Left lung (tissue), 10 donors: ENCODE results near the gene VPS35L. TPM values are rescaled to one million over a fixed set of nuclear protein-coding genes. Genes with fewer than 3 reads are reported as not detected.
A peak's percentile ranks its signal among the peaks of the same experiment; 100 is the strongest.

Experiments
- ATAC-seq: fragments of 200-7000 bp; cut with Tn5 transposase; one replicate; pipeline ENCODE4 v1.9.1; 2020; ENCODE audit warnings: moderate library complexity
- DNase-seq, 4 donors: peaks; one replicate each; pipeline ENCODE4 v3.0.0-alpha.2; 2013 to 2020
- H3K27ac ChIP-seq, 2 donors: fragments of 200-600 bp; sonication (generic) in 1 of 2; one replicate each; pipeline versions ENCODE4 v1.5.0 to v1.8.0; 2020 to 2021
- H3K27me3 ChIP-seq, 2 donors: fragments of 200-600 bp; sonication (generic) in 1 of 2; one replicate each; pipeline versions ENCODE4 v1.5.0 to v1.8.0; 2020 to 2021
- H3K36me3 ChIP-seq, 2 donors: fragments of 200-600 bp; sonication (generic) in 1 of 2; one replicate each; pipeline versions ENCODE4 v1.5.0 to v1.8.0; 2020 to 2021
- H3K4me1 ChIP-seq, 2 donors: fragments of 200-600 bp; one replicate each; pipeline ENCODE4 v1.8.0; 2021
- H3K4me3 ChIP-seq, 2 donors: fragments of 200-600 bp; sonication (generic) in 1 of 2; one replicate each; pipeline versions ENCODE4 v1.5.0 to v1.8.0; 2020 to 2021; ENCODE audit warnings: mild to moderate bottlenecking in 1 of 2
- H3K9me3 ChIP-seq, 2 donors: fragments of 200-600 bp; sonication (generic) in 1 of 2; one replicate each; pipeline versions ENCODE4 v1.5.0 to v1.8.0; 2020 to 2021
- intact Hi-C, 2 donors: fragments of 100-400 bp; cut with DNase I; formaldehyde crosslinking; loops; one replicate each; pipeline versions ENCODE4 v1.11.2 to v1.14.2; 2022
- polyA plus RNA-seq, 6 donors: library from polyadenylated mRNA; unstranded; fragments of 120-200 nt; gene quantifications; one replicate each; pipeline ENCODE4 v1.2.1, GENCODE V29; 2013; ENCODE audit not compliant: insufficient read length in 6 of 6
- total RNA-seq, 2 donors: library from RNA; stranded (reverse); fragmentation: NEBNext Ultra II Directional; extraction: Animal tissue kit (Norgen Biotek cat#: 25700); gene quantifications; one replicate each; pipeline ENCODE4 v1.2.1, GENCODE V29; 2021
- TF ChIP-seq, protein P1 (sequence below), 2 donors: fragments of 200-600 bp; sonication (generic) in 1 of 2; IDR thresholded peaks; one replicate each; pipeline versions ENCODE4 v1.5.0 to v1.8.0; 2021; ENCODE audit warnings: antibody characterized with exemption in 2 of 2
- donor health status: DM: no; HTN: yes; CAD: no.
- donor health status: DM: no; HTN: no; CAD: no.

VPS35L gene
- total and polyA plus RNA-seq, 8 donors: 54.8 to 70.2 (median 57.7) TPM

DNA sequence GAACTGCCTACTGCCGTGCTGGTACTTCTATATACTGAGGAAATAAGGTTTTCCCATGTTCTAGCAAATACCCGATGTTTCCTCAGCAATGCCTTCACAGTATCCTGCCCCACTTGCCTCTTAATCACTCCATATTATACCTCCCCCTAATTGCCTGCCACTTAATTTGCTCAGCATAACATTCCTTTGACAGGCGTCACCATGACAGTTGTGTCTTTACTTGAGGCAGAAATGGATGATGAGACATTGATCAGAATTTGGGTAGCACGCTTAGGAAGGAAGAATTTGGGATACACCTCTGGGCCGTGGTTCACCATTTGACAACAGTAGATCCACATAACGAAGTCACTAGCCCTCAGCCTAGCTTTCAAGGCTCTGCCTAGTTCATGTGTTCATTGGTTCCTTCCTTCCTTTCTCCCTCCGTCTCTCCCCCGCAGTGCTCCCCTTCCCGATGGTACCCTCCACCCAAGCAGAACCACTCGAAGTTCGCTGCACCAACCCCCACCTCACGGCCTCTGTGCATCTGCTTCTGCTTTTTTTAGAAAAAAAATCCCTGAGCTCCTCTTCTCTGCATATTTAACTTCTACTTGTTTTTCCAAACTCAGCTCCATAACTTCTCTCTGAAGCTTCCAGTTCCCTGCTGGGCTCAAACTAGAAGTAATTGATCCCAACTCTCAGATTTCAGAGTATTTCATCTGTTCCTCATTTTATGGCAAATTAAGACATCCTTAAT is 182.0 kb downstream of the VPS35L start:
- Histone ChIP-seq H3K36me3 (no peaks in the 10 kb centered on the region), H3K27ac (no peak overlapping the region), H3K27me3 (no peaks in the 10 kb centered on the region), H3K4me3 (no peak overlapping the region), H3K9me3 (no peaks in the 10 kb centered on the region), H3K4me1 (no peaks in the 10 kb centered on the region)
- intact Hi-C loops: no loop called here
- DNase-seq: peak in 1 of 4 donors; percentile 35
- ATAC-seq: no peak
- TF ChIP-seq, protein P1, sequence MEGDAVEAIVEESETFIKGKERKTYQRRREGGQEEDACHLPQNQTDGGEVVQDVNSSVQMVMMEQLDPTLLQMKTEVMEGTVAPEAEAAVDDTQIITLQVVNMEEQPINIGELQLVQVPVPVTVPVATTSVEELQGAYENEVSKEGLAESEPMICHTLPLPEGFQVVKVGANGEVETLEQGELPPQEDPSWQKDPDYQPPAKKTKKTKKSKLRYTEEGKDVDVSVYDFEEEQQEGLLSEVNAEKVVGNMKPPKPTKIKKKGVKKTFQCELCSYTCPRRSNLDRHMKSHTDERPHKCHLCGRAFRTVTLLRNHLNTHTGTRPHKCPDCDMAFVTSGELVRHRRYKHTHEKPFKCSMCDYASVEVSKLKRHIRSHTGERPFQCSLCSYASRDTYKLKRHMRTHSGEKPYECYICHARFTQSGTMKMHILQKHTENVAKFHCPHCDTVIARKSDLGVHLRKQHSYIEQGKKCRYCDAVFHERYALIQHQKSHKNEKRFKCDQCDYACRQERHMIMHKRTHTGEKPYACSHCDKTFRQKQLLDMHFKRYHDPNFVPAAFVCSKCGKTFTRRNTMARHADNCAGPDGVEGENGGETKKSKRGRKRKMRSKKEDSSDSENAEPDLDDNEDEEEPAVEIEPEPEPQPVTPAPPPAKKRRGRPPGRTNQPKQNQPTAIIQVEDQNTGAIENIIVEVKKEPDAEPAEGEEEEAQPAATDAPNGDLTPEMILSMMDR (IDR thresholded peaks at IDR 0.05): no peak

DNA sequence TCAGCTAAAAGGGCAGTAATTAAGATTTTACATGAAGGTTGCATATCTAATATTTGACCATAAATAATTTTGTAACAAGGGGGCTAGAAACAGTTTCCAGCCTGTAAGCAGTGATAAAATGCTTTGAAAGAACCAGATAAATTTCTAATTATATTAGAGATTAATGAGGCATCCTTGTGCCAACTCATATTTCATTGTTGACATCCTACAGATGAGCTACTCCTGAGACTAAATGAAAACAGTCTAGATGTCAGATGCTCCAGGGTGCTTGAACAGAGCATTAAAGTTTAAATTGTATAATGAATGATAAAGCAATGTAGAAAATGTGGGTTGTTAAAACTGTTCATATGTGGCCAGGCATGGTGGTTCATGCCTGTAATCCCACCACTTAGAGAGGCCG is 185.9 kb downstream of the VPS35L start:
- intact Hi-C loops: no loop called here
- Histone ChIP-seq H3K9me3 (no peaks in the 10 kb centered on the region), H3K4me1 (no peaks in the 10 kb centered on the region), H3K27ac (no peak overlapping the region), H3K4me3 (no peak overlapping the region), H3K27me3 (no peaks in the 10 kb centered on the region), H3K36me3 (no peaks in the 10 kb centered on the region)
- TF ChIP-seq, protein P1 (IDR thresholded peaks at IDR 0.05): no peak
- ATAC-seq (no peak), DNase-seq (no peak)

DNA sequence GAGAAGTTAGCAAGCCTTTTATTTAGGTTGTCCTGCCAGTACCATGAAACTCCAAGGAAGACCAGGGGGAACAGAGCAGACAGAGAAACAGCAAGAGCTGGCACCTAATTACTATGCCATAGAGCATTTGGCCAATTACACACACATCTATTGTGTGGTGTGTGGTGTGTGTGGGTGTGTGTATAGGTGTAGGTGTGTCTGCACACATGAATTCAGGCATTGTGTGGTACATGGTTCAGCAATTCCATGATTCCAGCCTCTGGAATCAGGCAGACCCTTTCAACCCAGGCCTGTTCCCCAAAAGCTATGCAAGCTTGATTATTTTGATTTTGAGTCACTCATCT is 188.3 kb downstream of the VPS35L start:
- Histone ChIP-seq H3K27me3 (no peaks in the 10 kb centered on the region), H3K4me1 (no peaks in the 10 kb centered on the region), H3K4me3 (no peak overlapping the region), H3K27ac (no peak overlapping the region), H3K36me3 (no peaks in the 10 kb centered on the region), H3K9me3 (no peaks in the 10 kb centered on the region)
- TF ChIP-seq, protein P1 (IDR thresholded peaks at IDR 0.05): no peak
- ATAC-seq (no peak), DNase-seq (no peak)
- intact Hi-C loops: no loop called here

DNA sequence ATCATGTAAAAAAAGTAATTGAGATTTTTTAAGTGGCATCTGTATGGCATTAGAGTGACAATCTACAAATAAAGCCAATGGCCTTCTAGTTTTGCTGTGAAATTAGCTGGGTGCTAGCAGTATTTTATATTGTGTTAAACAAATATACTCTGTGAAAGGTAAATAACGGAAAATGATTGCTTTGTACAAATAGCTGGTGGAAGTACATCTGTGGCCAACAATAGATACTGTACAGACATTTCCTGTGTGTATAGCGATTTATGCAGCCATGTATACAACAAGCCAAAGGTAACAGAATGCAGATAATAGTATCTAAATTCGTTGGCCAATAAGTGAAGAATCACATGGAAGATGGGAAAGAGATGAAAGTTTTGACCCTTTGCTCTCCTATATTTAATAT is 189.2 kb downstream of the VPS35L start:
- H3K4me1 ChIP-seq: no peaks in the 10 kb centered on the region
- H3K27me3 ChIP-seq: no peaks in the 10 kb centered on the region
- no peaks in the 10 kb centered on the region for H3K36me3 ChIP-seq
- H3K4me3 ChIP-seq: no peak overlapping the region
- TF ChIP-seq, protein P1 (IDR thresholded peaks at IDR 0.05): no peak
- no peak overlapping the region for H3K27ac ChIP-seq
- no peak for ATAC-seq
- no peaks in the 10 kb centered on the region for H3K9me3 ChIP-seq
- intact Hi-C loops: no loop called here
- DNase-seq: no peak

DNA sequence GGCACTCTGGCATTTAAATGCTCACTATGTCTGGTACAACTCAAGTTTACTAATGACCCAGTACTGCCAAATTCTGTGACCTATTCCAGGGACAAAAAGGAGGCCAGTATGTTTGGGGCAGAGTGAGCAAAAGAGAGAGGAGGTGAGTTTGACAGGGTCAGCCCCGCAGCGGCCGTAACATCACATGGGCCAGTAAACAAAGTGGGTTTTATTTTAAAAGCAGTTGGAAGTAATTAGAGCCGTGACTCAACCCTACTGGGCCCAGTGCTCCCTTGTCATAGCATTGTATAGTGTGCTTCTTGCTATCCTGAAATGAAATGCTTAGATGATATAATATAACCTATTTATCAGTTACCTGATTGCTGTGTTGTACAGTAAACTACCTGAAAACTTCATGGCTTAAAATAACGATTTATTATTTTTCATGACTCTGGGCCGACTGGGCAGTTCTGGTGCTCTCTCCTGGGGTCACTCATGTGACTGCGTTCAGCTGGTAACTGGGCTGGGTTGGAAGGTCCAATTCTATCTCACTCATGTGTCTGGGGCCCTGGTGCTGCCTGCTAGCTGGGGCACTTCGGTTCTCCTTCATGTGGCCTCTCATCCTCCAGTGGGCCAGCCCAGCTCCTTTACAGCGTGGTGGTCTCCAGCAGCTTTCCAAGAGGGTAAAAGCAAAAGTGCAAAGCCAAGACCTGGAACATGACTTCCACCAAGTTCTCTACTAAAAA is 189.9 kb downstream of the VPS35L start:
- ATAC-seq: no peak
- intact Hi-C loops: no loop called here
- no peaks in the 10 kb centered on the region for H3K36me3 ChIP-seq

More for the DNA sequence above, 189.9 kb downstream of the VPS35L start:
- Histone ChIP-seq H3K9me3 (no peaks in the 10 kb centered on the region), H3K27me3 (no peaks in the 10 kb centered on the region), H3K4me3 (no peak overlapping the region), H3K27ac (no peak overlapping the region), H3K4me1 (no peaks in the 10 kb centered on the region)
- no peak for DNase-seq
- TF ChIP-seq, protein P1 (IDR thresholded peaks at IDR 0.05): no peak
